GM21576 (cell line): ENCODE data around the gene ARL14.

ENCODE experiments used
- ATAC-seq: cut with Tn5 transposase; IDR thresholded peaks from one replicate; pipeline ENCODE4 v1.9.1; 2021; ENCODE audit warnings: mild to moderate bottlenecking, moderate library complexity; ENCODE audit not compliant: unreplicated experiment

Gene ARL14

GRCh38 chr3:160719710-160720109 lies 42.8 kb downstream of the ARL14 start:
- no peak for ATAC-seq

- peak; percentile 75 for ATAC-seq
Measured at GRCh38 chr3:160720123-160720746, 43.3 kb downstream of the ARL14 start.

- ATAC-seq = no peak
Measured at GRCh38 chr3:160722331-160722730, 45.4 kb downstream of the ARL14 start.

GRCh38 chr3:160725338-160725737 lies 48.4 kb downstream of the ARL14 start:
- no peak for ATAC-seq
